NCI-H2196 (cell line): Measurements from ENCODE around the gene EFNA2.

Experiments
- DNase-seq: peaks from one replicate; lab custom pipeline; 2025; ENCODE audit not compliant: unreplicated experiment; lab: John Stamatoyannopoulos, UW

EFNA2 gene

DNA sequence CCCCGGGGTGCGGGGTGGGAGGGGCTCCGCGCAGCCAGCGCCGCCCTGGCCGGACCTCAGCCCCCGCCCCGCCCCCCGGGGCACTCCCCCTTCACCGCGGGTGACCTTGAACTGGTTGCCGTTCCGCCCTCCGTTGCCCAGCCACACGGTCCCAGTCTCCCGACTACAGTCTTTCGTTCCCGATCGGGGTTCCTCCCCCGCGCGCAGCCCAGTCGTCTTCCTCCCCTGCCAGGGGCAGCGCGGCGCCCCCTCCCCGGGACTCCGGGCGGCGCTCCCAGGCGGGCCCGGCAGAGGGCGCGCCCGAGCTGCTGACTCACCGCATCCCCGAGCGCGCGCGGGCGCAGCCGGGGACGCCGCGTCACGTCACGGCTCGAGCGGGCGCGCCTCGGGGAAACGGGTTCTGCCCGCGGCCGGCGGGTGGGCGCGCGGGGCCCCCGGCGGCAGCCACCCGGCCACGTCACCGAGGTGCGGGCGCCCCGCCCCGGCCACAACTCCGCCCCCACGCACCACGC is 36.8 kb upstream of the EFNA2 start:
- peak; percentile 91 for DNase-seq

DNA sequence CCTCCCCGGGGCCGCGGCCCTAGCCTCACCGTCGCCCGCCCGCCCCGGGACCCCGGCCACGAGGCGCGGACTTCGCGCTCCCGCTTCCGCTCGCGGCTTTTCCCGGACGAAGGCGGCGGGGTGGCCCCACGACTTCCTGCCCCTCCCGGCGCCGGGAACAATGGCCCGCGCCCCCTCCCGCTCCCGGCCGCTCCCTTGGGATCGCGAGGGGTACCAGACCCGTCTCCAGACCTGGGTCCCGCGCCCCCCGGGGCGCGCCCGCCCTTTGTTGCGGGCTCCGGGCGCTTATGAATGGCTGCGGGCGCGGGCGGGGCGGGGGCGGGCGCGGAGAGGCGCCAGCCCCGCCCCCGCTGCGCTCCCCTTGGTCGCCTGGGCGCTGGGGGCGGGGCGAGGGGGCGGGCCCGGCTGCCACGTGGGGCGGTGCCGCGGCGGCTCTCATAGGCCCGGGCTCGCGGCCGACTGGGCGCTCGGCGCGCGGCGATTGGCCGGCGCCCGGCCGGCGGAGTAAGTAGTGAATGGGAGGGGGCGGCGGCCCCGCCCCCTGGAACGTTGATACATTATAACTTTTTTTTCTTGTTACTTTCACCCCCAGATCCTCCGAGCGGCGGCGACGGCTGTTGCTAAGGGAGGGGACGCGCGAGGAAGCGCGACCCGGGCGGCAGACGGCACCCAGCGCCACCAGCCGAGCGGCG is 36.2 kb upstream of the EFNA2 start:
- peak; percentile 95 for DNase-seq

DNA sequence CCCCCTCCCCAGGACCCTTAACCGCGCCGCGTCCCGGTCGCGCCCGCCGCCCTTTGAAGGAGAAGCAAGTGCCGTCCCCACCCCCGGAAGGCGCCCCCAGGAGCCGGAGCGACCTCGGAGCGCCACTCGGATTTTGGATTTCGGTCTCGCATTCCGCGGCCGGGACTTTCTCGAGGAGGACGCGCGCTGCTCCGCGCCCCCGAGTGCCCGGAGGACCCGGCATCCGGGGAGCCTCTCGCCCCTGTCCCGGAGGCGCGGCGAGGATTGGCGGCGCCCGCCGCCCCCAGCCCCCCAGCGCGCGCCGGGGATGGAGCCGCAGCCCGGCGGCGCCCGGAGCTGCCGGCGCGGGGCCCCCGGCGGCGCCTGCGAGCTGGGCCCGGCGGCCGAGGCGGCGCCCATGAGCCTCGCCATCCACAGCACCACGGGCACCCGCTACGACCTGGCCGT is 35.7 kb upstream of the EFNA2 start:
- no peak for DNase-seq

DNA sequence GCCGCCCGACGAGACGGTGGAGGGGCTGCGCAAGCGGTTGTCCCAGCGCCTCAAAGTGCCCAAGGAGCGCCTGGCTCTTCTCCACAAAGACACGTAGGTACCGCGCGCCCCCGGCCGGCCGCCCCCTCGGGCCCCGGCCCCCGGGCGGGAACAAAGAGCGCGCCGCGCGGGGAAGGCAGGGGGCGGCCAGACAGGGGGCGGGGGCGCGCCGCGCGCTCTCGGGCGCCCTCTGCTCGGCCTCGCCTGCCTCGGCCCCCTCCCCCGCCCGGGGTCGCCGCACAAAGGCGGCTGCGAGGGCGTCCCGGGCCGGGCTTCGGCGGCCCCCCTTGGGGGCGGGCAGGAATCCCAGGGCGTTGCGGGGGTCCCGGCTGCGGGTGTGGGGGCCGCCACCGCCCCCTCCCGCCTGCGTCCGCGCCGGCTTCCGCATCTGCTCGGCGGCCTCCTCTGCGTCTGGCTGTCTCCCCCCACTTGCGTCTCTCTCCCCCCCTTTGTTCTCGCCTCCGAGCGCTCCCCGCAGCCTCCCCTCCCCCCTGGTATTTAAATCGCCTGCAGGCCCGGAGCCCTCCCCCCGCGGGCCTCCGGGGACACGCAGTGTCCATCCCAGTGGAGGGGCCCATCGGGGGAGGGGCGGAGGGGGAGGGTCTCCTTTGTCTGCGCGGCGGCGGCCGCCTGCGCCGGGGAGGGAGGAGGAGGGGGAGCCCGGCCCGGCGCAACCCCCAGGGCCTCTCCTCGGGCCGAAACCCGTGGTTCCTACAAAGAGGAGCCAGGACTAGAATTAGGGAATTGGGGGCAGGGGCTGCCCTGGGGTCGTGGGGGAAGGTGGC is 35.0 kb upstream of the EFNA2 start:
- peak; percentile 47 for DNase-seq

DNA sequence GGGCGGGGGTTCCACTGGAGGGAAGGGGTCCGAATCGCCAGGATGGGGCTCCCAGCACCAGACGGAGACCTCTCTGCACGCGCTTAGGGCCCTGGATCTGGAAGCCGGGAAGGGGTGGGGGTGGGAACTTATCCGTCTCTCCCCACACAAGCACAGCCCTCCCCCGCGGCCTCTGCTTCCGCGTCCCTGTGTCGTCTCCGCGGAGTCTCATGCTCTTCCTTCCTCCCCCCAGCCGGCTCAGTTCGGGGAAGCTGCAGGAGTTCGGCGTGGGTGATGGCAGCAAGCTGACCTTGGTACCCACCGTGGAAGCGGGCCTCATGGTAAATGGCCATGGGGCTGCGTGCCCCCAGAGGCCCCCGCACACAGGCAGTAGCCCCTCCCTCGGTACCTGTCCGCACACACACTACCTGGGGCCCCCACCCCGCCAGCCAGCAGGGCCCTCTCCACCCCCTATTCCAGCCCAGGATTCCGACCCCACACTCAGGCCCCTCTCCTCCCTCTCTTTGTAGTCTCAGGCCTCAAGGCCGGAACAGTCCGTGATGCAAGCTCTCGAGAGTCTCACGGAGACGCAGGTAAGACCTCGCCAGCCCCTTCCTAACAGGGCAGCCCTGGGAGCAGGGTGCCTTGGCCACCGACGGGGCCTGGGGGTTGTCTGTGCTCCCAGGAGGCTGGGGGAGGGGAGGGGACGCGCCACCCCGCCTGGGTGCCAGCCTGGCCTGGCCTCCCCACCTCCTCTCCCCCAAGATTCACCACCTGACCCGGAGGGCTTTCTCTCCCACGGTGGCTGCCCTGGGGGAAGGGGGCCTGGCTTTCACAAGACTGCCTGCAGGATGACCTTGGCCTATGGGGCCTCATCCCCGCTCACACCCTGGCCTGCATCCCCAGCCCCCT is 34.1 kb upstream of the EFNA2 start:
- DNase-seq = peak; percentile 57

DNA sequence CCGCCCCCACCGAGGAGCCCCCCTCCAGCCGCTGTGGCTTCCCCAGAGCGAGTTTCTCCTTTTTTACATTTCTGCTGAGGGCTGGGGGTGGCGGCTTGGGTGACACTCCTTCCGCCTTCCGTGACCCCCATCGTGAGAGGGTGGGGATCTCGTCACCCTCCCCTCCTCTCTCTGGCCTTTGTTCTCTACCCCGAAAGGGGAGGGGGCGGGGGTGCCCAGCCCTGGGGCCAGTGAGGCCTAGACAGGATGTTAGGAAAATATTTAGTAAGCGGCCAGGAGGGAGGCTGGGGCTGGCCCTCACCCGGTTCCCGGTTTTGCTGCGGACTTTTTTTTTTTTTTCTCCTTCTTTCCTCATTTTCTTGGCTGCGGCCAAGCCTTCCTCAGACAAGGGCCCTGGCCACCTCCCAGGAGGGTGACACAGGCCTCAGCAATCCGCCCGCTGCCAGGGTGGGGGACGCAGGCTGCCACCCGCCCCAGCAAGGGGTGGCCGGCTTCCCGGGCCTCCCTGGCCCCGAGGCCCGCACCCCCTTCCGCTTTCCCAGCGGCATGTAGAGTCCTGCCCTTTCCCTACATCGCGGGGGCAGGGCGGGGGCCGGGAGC is 33.4 kb upstream of the EFNA2 start:
- DNase-seq = peak; percentile 83

DNA sequence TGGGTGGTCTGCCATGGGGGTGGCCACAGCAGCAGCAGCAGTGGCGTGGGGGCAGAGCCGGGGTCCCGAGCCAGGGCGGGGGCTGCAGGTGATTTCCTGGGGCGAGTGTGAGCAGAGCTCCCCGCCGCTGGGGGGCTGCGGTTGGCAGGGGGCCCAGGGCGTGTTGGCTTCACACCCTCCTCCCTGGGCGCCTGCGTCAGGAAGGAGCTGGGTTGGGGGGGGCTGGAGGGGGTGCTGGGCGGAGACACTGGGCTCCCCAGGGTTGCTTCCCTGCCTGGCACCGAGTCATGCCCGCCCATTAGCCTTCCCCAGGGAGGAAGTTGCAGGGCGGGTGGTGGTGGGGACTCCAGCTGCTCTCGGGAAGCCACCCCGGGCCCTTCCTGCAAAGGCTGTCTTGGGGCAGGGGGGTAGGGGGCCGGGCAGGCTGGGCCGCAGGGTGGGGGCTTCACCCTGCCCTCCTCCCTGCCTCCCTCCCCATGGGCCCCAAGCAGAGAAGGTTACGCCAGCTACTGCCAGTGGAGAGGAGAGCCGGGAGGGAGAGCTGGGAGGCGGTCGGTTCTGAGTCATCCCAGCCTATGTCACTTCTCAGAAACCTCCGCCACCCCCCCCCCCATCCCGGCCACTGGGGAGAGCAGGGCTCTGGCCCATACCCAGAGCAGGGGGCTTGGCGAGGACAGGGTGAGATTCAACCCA is 32.7 kb upstream of the EFNA2 start:
- DNase-seq = peak; percentile 96

DNA sequence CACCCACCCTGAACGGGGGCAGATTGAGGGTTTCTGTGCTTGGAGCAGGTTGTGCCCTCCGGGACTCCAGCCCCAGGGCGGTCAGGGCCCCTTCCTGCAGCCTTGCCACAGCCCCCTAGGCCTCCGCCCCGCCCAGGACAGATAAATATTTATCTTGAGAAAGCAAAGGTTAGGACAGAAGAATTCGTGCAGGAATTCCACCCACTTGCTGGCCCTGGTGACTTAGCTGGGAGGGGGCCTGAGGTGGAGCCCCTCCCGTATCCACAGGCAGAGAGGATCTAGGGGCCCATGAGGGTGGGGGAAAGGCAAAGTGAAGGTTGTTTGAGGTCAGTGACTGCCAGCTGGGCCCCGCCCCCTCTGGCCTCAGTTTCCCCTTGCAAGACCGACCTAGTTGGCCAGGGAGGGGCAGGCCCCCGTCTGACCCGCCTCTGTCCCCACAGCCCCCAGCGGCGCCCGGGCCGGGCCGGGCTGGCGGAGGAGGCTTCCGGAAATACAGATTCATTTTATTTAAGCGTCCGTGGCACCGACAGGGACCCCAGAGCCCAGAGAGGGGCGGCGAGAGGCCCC is 32.1 kb upstream of the EFNA2 start:
- no peak for DNase-seq

DNA sequence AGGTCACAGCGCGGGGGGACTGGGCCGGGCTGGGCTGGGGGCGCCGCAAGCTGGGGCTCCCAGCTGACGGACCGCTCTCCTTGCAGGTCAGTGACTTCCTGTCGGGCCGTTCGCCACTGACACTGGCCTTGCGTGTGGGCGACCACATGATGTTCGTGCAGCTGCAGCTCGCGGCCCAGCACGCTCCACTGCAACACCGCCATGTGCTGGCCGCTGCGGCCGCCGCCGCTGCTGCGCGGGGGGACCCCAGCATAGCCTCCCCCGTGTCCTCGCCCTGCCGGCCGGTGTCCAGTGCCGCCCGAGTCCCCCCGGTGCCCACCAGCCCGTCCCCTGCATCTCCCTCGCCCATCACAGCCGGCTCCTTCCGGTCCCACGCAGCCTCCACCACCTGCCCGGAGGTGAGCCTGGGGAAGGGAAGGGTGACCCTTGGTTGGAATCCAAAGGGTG is 31.6 kb upstream of the EFNA2 start:
- no peak for DNase-seq

DNA sequence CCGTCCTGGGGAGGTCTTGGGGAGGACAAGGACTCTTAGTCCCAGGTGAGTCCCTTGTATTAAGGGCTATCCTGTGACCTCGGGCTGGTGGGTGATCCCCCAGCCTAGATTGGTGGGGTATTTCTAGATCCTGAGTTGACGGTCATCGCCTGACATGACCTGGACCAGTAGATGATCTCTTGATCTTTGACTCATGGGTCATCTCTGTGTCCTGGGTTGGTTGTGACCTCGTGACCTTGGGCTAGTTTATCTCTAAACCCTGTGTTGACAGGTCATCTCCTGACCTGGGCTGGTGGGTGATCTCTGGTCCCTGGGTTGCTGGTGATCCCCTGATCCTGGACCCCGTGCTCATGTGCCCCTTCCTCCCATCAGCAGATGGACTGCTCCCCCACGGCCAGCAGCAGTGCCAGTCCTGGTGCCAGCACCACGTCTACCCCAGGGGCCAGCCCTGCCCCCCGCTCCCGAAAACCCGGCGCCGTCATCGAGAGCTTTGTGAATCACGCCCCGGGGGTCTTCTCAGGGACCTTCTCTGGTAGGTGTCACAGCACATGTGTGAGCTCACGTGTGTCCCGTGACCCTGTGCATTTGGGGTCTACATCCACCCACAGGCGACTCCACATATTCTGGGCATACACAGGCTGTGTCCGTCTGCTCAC is 31.0 kb upstream of the EFNA2 start:
- no peak for DNase-seq

DNA sequence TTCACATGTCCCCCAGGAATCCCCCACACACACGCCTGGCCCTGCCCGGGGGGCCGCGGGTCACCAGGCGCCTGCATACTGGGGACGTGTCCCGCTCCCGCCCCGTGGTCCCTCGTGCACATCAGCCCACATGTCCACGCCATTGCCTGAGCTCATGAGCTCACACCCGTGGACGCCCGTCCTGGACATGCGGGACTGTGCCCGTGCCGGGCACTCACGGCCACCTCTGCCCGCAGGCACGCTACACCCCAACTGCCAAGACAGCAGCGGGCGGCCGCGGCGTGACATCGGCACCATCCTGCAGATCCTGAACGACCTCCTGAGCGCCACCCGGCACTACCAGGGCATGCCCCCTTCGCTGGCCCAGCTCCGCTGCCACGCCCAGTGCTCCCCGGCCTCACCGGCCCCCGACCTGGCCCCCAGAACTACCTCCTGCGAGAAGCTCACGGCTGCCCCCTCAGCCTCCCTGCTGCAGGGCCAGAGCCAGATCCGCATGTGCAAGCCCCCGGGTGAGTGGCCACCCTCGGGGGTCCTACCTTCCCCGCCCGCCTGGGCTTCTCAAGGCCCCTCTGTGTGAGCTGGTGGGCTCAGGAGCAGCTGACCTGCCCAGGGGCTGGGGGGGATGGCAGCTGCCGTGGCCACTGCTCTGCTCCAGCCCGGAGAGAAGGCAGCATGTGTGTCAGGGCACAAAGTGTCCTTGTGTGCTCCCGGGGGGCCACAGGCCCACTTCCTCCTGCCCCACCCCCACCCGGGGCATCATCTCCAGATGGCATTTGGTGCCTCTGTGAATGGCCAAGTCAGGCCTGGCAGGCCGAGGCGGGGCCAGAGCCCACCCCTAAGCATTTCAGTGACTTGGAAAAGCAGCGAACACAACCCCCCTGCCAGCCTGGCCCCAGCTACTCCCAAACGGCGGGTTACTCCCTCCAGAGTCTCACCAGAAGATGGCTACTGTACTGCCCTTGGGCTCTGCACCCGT is 30.2 kb upstream of the EFNA2 start:
- DNase-seq = no peak

DNA sequence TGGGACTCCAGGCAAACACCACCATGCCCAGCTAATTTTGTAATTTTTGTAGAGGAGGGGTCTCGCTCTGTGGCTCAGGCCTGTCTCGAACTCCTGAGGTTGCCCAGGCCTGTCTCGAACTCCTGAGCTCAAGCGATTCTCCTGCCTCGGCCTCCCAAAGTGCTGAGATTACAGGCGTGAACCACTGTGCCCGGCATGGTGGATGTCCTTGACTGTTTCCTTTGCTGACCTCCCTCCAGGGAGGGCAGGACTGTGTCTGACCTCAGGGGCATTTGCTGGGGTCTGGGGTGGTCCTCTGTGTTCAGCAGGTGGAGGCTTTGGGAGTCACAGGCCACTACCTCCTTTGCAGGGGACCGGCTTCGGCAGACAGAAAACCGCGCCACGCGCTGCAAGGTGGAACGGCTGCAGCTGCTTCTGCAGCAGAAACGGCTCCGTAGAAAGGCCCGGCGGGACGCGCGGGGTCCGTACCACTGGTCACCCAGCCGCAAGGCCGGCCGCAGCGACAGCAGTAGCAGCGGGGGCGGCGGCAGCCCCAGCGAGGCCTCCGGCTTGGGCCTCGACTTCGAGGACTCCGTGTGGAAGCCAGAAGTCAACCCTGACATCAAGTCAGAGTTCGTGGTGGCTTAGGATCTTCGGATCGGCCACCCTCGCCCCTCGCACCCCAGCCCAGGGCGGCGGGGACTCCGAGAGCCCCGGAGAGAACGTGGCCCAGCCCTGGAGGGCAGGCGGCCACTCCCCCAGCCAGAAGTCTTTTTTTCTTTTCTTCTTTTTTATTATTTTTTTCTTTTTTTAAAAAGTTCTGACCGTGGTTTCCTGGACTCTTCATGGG is 28.8 kb upstream of the EFNA2 start:
- DNase-seq = no peak

DNA sequence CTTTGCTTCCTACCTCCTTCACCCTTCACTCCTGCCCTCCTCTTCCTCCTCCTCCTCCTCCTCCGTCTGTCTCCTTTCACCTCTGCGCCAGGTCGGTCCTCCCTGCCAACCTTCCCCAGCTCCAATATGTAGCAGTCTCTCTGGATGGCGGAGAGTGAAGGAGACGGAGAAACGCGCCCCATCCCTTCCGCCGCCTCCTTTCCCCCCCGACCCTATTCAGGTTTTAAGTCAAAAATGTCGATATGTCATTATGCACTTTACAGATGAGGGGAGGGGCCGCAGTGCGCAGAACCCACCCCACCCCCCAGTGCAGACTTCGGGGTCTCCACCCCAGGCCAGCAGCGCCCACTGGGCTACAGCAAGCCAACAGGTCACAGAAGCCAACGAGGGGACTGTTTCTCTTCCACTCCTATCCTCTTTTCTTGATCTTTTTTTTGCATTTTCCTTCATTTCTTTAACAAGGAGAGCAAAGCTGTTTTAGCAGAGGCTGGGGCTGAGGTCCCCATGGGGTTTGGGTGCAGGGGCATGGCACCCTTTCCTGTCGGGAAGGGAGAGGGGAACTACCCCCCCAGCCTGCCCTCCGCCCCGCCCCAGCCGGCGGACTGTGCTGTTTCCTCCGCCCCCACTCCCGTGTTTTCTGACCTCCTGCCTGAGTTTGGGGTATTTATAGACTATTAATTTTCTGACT is 28.1 kb upstream of the EFNA2 start:
- DNase-seq = no peak

DNA sequence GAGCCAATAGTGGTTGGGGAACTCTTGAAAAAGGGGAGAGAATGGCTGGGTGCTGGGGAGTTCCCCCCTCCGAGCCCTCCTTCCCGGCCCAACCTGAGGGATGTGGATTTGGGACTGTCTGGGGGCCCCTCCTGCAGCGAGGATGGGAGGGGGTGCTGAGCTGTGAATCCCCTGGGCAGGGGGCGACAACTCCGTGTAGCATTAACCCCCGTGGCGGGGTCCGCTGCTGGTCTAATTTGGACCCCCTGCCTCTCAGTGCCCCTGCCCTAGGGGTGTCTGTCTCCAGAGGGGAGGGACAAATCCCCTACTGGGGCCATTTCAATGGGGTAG is 27.5 kb upstream of the EFNA2 start:
- no peak for DNase-seq

DNA sequence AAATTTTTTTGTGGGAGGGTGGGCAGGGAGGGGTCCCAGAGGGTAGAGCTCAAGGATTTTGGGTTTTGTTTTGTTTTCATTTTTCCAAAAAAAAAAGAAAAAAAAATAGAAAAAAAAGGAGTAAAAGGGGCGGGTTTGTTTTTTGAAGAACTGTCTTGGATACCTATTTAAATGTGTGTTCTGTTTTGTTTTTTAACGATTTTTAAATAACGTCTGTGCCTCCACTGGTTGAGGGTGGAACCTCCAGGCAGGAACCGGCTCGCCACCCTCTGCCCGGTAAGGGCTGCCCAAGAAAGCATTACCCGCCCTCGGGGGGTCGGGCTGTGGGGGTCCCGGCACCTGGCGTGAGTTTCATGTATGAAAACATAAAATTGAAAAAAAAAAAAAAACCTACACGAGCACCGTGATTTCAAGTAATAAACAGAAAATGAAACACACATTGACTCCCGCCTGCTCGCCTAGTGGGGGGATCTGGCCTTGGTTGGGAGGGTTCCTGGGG is 26.9 kb upstream of the EFNA2 start:
- DNase-seq = no peak

DNA sequence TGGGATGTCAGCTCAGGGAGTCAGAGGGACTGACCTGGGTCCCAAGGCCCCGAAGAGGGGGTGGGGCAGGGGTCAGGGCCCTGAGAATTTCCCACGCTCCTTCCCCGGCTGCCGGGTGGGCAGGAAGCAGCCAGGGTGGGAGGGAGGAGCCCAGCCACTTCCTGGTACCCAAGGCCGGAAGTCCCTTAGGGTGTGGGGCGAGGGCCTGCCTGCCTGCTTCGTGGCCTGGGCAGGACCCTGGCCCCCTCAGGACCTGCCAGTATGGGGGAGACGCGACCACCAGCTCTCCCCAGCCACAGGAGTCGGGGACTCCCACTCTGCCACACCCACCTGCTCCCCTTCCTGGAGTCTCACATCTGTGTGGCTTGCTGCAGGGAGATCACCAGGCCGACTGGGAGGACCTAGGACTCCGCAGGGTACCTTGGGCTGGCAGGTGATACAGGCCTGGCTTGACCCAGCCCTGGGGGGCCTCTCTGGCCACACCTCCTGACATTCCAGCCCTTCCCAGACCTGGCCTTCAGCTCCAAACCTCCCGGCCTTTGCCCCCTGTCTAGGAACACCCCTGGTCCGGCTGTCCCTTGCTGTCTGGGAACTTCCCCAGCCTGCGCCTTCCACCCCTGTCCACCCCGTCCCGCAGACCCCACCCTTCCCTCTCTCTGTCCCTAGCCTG is 26.3 kb upstream of the EFNA2 start:
- DNase-seq = no peak
